Activated gamma-delta T cell treated with Interleukin-2 at 50 U/mL for 16 hours (primary cell): Measurements from ENCODE around the gene GRB10.
"Not testable (repeated sequence)": the region's sequence is repeated elsewhere in the genome, so short reads cannot be mapped to it uniquely, and the experiment has no call there.

ENCODE experiments used
- DNase-seq: peaks from one replicate; pipeline ENCODE4 v3.0.0-alpha.2; 2020

The GRB10 gene

GRCh38 chr7:50774319-50774718, 8.4 kb downstream of the GRB10 start:
- DNase-seq = no peak

- not testable (repeated sequence) for DNase-seq
Measured at GRCh38 chr7:50773071-50773470, 9.6 kb downstream of the GRB10 start.

- DNase-seq = no peak
Measured at GRCh38 chr7:50771120-50772002, 11.3 kb downstream of the GRB10 start.

DNA sequence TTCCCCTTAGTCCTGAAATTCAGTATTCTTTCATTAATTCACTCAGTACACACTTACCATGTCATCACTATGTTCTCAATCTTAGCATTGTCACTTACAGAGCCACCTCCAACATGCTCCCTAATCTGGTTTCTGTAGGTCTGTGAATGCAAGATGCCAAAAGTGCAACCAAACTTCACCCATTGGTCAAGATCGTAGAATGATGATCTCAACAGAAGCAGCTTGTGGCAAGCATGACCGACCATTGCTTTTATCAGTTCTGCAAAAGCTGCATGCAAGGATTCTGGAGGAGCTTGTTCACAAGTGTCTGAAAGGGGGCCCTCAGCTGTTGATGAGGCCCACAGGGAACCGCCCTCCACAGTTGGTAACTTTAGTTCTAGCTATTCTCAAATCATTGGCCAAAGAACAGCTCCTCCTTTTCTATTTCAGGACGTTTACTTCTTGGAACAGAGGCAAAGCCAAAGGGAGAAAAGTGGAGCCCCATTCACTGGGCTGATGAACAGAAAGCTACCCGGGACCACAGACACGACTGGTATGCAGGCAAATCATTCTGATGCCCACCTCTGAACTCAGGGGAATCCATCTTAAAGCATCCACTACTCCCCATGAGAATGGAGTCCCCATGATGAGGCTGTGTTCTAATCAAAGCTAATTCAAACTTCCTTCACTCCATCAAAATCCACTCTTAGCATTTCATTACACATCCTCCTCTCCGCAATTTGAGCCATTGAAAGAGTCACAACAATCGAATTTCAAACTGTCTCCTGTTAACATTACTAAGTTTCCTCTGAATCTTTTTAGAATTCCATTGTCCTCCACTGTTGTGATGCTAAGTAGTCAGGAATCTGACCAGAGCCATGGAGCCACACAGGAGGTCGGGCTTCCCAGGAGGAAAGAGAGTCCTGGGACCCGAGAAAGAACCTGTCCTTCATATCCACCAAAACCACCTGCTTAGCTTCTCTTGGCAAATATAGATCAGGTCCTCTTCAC, 13.9 kb downstream of the GRB10 start:
- no peak for DNase-seq

GRCh38 chr7:50766849-50767207, 15.9 kb downstream of the GRB10 start:
- DNase-seq = no peak

DNA sequence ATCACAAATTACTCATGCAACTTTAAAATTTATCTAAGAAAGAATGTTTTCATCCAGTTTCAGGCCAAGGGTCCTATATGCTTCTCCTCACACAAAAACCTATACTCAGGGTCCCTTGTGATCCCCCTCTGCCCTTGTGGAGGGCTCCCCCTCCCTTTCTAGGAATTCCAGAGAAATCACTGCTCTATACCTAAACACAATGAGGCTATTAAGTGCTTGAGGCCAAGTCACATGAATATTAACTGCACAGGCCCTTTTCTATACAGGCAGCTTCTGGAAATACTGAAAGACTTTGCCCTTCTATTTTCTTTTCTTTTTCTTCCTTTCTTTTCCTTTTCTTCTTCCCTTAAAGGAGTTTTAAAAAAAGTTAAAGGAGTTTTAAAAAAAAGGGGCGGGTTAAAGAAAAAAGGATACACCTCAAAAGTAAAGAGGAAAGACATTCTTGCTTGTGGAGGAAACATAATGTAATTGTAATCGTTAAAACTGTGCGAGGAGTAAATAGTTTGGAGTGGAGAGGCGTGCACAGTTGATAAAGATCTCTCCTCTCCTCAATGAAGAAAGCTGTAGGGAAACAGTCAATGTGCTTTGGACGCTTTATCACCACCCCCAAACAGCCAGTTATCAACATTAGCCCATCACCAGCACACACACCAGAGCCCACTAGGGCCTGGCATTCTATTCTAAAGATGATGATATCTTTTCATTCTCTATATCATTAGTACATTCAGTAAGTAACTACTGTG, 16.4 kb downstream of the GRB10 start:
- no peak for DNase-seq

DNA sequence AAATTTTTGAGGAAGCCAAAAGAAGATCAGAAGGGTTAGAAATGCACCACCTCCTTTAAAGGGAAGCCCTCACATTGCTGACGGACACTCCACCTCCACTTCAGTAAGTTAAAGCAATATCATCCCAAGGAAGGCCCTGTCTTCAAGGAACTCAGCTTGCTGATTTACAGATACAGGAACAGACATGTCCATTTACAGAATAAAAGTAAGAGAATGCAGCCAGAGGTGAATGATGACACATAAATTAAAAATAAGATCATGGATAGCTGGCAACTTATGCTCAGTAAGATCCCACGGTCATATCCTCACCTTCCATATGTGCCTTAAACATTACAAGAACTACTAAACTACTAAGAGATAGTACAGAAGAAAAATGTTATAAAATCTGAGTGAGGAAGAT, 20.4 kb downstream of the GRB10 start:
- DNase-seq = no peak

DNA sequence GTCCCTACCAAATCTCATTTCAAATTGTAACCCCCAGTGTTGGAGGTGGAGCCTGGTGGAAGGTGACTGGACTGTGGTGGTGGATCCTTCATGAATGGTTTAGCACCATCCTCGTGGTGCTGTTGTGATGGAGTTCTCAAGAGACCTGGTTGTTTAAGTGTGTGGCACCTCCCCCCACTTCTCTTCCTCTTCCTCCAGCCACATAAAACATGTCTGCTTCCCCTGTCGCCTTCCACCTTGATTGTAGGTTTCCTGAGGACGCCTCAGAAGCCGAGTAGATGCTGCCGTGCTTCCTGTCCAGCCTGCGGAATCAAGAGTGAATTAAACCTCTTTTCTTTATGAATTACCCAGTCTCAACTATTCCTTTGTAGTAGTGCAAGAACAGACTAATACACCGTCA, 21.0 kb downstream of the GRB10 start:
- no peak for DNase-seq

- no peak for DNase-seq
Measured at GRCh38 chr7:50757703-50758390, 24.8 kb downstream of the GRB10 start.

GRCh38 chr7:50756180-50756579, 26.5 kb downstream of the GRB10 start:
- DNase-seq = no peak

DNA sequence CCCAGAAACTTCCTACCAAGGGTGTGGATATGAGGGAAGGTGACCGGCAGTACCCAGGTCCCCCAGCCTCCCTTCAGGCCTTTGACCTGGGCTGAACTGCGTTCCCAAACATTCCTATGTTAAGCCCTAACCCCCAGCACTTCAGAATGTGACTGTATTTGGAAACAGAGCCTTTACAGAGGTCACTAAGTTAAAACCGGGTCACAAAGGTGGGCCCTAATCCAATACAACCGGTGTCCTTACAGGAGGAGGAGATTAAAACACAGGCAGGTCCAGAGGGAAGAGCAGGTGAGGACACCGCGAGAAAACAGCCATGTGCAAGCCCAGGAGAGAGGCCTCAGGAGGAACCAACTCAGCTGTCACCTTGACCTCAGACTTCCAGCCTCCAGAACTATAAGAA, 28.0 kb downstream of the GRB10 start:
- no peak for DNase-seq

DNA sequence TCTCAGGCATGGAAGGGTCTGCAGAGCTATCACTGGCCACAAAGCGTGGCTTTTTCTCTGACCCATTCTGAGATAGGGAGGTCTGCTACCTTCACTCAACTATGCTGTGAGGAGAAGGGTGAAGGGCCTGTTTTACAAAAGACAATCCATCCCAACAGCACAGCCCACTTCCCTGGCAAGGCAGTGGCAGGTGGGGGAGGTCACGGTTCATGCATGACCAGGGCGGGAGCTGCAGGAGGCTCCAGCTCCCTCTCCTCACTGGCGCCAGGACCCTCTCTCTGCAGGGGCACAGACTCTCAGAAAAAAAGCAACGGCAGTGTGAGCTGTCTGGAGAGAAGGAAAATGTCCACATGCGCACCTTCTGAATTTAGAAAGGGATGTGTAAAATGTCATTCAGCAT, 28.5 kb downstream of the GRB10 start:
- no peak for DNase-seq

- no peak for DNase-seq
Measured at GRCh38 chr7:50752422-50752821, 30.3 kb downstream of the GRB10 start.

- DNase-seq = no peak
Measured at GRCh38 chr7:50751146-50751545, 31.6 kb downstream of the GRB10 start.

GRCh38 chr7:50749896-50750295, 32.8 kb downstream of the GRB10 start:
- DNase-seq = no peak

GRCh38 chr7:50748472-50748871, 34.2 kb downstream of the GRB10 start:
- DNase-seq = no peak

- no peak for DNase-seq
Measured at GRCh38 chr7:50745835-50746234, 36.9 kb downstream of the GRB10 start.

DNA sequence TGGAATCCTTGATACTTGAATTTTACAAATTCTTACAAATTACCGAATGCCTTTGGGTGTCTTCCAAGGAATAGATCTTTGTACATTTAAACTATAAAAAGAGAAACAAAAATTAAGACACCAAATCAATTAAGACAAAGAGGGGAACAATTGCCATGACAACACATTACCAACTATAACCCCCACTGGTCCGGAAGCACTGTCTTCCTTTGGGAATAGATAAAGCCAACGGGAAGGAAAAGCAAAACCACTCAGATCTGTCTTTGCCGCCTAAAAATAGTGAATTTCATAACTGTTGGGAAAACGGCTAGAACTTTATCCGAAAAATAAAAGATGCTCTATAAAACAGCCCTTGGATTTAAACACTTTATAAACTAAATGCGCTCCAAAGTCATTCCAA, 37.4 kb downstream of the GRB10 start:
- no peak for DNase-seq

DNA sequence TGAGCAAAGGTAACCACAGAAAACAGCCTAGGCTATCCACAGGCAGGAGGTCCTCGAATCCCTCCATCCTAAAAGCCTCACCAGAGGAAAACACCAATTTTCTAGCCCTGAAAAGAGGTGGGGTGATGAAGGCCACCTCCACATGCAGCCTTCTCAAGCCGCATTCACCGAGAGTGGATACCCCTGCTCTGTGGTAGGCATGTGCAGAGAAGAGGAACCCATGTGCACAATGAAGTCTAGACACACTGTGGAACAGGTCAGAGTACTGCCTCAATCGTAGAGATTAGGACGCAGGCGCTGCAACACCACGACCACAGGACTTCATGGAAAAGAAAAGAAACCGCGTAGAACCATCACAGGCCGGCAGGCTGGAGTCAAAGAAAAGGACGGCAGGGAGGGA, 38.8 kb downstream of the GRB10 start:
- no peak for DNase-seq

GRCh38 chr7:50743016-50743415, 39.7 kb downstream of the GRB10 start:
- DNase-seq = no peak

GRCh38 chr7:50742401-50742800, 40.3 kb downstream of the GRB10 start:
- no peak for DNase-seq

DNA sequence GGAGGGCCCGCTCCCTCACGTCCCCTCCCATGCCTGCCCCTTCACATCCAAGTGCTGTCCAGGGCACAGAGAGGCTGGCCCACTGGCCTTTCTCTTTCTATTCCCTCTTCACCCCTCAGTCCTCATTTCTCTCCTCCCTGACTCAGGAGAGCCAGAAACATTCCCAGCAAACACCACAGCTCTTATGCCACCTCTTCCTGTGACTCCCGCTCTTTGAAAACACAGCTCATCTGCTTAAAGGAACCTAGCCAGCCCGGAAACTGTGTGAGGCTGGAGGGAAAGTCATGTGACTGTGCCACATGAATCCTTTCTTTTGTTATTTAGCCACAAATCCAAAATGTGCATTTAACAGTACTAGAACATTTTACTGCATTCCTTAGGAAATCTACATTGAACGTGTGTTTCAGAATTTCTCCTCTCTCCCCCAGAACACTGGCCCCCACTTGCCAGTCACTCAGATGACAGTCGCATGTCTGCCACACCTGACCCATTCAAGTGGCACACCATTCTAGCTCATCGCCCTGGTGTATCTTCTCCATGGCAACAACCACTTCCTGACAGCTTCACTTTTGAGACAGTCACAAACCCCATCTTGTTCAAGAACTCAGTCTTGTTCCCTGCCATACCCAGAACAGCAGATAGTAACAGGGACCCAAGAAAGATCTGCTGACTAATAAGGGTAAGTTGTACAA, 42.8 kb downstream of the GRB10 start:
- peak; percentile 65 for DNase-seq
